Measurements from ENCODE around the gene GREB1.

Gene GREB1

GRCh38 chr2:11615209-11615608 lies 81.4 kb downstream of the GREB1 start:
- no peak for DNase-seq

DNA sequence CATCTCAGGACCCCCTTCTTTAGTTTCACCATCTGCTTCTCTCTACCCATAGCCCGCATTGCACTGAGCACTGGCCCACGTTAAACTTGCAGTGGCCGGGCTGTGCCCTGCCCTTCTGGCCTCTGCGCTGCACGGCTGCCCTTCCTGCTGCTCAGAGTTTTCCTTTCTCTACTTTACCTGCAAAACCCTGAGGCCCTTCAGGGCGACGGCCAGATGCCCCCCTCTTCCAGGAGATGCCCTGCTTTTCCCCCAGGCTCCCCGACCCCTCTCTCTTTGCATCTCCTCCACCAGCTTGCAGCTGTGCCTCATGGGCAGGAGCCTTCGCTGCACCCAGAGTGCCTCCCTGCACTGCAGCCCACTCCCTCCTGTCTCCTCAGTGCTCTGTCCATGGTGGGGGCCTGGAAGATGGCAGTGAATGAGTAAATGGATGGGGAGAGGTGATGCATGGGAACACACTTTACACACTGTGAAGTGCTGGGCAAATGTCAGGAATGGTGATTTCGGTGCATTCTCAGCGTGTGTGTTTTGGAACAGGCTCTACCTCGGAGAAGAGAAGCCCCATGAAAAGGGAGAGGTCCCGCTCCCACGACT lies 82.3 kb downstream of the GREB1 start:
- no peak for DNase-seq

DNA sequence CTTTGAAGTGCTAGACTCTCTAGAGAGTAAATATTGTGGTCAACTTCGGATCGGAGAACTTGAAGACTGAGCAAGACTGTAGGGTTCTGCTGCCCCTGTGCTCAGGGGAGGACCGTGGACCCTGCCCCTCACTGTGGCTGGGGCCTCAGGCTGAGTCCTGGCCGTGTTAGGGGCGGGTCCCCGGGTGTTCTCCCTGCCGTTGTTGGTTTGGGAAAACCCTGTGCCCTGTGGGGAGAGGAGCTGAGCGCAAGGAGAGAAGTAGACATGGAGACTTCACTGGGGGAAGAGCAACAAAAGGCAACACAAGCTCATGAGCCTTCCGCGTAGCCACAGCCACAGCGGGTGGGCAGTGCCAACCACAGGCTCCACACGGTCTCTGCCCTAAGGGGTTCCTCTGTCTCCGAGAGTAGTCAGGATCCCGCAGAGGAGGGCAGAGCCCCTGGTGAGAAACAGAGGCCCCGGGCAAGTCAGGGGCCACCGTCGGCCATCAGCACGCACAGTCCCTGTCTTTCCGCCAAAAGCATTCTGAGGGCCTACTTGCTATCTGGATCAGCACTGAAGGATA lies 83.1 kb downstream of the GREB1 start:
- no peak for DNase-seq

DNA sequence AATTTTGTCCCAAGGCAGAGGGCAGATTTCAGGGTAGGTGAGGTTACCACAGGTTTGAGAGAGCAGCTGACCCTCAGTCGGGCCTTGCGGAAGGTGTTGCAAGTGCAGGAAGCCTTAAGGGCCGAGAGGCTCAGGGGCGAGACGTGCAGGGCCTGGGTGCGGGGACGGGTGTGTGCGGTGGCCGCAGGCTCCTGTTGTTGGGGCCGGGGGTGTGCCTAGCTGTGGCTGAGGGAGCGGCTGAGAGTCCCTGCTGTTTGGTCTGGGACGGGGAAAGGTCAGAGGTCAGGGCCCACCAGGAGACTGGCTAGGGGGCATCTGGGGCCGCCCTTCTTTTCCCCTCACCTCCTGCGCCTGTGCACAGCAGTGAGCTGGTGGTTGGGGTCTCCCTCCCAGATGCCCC lies 83.7 kb downstream of the GREB1 start:
- DNase-seq = no peak

GRCh38 chr2:11617984-11618707 lies 84.3 kb downstream of the GREB1 start:
- DNase-seq = no peak

GRCh38 chr2:11618708-11619062 lies 84.8 kb downstream of the GREB1 start:
- no peak for DNase-seq

GRCh38 chr2:11621410-11621809 lies 87.6 kb downstream of the GREB1 start:
- no peak for DNase-seq

- DNase-seq = no peak
Observed at GRCh38 chr2:11622611-11623010, 88.8 kb downstream of the GREB1 start.

DNA sequence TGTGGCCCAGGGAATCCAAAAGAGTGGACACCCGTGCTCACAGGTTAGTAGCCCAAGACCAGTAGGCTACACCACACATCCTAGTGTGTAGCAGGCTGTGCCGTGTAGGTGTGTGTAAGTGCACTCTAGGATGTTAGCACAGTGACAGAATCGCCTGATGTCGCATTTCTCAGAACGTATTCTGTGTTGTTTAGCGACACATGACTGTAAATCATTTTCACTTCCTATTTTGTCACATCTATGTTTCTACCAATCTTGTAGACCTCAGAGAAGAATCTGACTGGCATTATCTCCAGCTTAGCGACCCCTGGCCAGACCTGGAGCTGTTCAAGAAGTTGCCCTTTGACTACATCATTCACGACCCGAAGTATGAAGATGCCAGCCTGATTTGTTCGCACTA lies 91.0 kb downstream of the GREB1 start:
- no peak for DNase-seq

DNA sequence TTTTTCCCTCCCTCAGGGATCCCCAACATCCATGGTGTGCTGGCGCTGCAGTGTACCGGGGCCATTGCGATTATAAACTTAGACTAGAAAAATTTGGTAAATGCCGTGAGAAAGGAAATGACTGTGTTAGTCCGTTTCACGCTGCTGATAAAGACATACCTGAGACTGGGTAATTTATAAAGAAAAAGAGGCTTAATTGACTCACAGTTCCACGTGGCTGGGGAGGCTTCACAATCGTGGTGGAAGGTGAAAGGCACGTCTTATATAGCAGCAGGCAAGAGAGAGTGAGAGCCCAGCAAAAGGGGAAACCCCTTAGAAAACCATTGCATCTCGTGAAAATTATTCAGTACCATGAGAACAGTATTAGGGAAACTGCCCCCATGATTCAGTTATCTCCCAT lies 91.8 kb downstream of the GREB1 start:
- no peak for DNase-seq

DNA sequence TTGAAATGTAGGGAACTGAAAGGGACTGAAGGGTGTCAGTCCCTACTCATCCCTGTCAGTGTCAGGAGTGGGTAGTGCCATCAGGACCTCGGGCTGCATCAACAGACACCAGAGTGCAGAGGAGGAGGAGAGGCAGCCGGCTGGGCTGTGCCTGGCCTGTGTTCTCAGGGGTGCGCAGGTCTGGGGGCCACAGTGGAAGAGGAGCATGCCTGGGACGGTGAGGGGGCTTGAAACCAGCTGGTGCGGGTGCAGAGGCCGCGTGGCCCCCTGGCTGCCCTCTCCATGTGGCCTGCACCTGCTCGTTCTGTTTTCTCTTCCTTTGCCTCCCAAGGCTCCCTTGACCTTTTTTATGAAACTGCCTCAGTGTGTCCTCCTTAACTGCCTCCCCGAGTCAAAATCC lies 94.8 kb downstream of the GREB1 start:
- no peak for DNase-seq

DNA sequence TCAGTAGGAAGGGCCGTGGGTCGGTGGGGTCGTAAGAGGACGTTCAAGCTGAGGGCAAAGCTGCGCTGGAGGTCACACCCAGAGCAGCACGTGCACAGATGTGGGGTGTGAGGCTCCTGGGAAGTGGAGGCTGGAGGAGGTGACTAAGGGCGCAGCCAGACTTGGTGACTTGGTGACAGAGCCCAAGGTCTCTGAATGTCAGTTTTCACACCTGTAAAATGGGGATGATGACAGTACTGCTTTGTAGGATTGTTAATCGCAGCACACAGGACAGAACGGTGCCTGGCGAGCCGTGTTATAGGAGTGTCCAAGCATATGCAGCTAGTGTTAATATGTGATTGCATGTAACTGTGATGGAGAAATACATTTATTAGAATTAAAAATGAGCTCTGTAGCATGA lies 95.4 kb downstream of the GREB1 start:
- DNase-seq = no peak

DNA sequence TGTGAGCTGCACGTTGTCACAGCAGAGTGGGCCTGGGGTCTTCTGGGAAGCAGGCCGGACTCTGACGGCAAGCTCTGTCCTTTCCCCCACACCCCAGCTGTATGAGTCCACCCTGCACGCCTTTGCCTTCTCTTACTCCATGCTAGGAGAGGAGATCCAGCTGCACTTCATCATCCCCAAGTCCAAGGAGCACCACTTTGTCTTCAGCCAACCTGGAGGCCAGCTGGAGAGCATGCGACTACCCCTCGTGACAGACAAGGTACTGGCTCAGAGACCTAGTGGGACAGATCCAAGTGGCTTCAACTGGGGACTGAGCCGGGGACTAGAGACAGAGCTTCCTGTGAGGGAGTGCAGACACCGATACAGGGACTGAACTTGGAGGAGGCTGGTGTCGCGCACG lies 96.0 kb downstream of the GREB1 start:
- no peak for DNase-seq

DNA sequence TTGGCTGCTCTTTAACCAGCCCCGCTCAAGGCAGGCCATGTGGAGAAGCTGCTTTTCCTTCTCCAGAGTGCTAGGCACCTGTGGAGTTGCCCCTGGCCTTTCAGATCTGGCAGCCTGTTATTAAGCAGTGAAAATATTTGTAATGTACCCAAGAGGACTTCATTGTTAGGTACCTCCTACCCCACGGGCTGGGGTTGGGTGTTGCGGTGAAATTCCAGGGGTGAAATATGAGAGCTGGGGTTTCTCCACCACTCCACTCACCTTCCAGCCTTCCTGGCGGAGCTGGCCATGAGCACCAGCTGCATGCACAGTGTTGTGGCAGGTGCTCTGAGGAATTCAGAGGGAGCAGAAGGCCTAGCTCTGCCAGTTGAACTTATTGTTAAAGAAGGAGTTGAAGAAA lies 97.0 kb downstream of the GREB1 start:
- DNase-seq = no peak

DNA sequence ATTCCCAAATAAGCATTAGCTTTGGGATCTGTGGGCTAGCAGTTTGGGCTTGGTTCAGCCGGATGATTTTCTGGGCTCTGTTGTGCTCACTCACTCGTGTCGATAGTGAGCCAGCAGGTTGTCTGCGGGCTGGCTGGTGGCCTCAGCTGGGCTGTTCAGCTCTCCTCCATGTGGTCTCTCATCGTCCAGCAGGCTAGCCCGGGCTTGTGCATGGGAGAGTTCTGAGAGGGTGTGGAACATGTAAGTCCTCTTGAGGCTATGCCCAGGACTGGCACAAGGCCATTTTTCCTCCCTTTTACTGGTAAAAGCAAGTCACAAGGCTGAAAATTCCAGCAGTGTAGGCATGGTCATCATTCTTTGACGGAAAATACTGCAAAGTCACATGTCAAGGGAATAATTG lies 97.6 kb downstream of the GREB1 start:
- DNase-seq = no peak

DNA sequence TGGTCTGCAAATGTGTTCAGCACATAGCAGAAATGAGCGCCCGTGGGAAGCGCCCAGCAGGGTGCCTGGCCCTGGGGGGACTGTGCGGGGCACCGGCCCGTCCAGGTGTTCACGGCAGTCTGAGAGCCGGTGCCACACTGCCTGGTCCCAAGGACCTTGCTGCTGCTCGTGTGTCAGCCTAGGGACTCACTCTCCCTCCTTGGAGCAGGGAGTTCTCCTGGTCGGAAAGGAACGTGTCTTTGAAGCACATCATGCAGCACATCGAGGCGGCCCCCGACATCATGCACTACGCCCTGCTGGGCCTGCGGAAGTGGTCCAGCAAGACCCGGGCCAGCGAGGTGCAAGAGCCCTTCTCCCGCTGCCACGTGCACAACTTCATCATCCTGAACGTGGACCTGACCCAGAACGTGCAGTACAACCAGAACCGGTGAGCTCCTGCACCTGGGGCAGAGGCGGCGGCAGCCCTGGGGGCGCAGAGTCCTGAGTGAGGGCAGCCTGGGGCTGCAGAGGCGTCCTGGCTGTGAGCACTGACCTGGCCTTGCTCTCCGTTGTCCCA lies 100.2 kb downstream of the GREB1 start:
- no peak for DNase-seq

DNA sequence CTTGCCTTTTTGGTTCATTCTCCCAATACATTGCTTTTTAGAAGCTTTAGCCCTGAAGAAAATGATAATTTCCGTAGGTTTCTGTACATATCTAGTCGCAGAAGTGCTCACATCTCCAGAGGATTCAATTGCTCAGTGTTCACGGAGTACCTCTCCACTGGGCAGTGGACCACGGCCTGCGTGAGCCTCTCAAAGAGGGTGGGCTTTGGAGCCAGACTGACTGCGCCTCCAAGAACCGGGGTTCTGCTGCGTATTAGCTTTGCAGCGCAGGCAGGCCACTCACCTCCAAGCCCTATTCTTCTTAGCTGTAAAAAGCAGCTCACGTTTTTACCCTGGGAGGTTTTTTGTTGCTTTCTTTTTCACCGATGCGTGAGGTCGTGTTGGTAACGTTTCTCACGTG lies 100.7 kb downstream of the GREB1 start:
- DNase-seq = no peak

DNA sequence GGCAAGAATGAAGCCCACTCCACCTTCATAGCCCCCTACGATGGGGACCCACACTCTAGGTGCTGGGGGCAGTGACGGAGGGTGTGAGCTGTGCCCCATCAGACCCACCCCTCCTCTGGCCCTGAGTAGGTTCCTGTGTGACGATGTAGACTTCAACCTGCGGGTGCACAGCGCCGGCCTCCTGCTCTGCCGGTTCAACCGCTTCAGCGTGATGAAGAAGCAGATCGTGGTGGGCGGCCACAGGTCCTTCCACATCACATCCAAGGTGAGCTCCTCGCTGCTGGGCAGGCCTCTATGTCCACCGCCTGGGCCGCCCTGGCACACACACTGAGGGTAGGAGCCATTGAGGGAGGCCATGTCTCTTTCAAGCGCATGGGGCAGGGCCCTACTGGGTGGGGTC lies 101.3 kb downstream of the GREB1 start:
- no peak for DNase-seq

GRCh38 chr2:11636593-11637295 lies 102.9 kb downstream of the GREB1 start:
- no peak for DNase-seq

DNA sequence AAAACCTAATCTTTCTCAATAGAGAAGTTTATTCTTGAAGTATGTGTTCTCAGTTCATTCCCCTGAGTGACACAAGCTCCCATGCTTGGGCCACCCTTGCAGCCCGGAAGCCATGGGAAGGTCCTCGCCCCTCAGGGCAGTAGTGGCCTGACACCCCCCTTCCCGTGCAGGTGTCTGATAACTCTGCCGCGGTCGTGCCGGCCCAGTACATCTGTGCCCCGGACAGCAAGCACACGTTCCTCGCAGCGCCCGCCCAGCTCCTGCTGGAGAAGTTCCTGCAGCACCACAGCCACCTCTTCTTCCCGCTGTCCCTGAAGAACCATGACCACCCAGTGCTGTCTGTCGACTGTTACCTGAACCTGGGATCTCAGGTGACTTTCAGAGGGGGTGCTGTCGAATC lies 103.7 kb downstream of the GREB1 start:
- DNase-seq = no peak

- no peak for DNase-seq
Observed at GRCh38 chr2:11639503-11639902, 105.7 kb downstream of the GREB1 start.

- DNase-seq = no peak
Observed at GRCh38 chr2:11640132-11640531, 106.3 kb downstream of the GREB1 start.

DNA sequence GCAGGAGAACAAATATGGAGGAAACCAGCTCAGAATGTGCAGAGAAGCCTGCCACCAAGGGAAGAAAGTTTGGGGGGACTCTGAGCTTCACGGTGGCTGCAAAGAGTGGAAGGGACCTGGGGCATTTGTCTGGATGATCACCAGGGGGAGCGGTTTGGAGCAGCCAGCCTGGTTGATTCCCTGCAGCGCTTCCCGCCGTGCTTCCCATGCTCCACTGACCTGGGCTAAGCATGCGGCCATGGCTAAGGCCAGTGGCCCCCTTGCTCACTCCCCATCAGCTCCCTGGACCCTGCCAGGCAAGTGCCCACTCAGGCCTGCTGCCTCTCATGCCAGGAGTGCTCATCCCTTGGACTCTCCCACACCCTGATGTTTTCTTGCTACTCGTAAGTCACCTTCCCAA lies 109.1 kb downstream of the GREB1 start:
- DNase-seq = no peak

GRCh38 chr2:11644293-11644692 lies 110.4 kb downstream of the GREB1 start:
- no peak for DNase-seq
